ENCODE measurements around the gene TAF11L13. TPM values are rescaled to one million over a fixed set of nuclear protein-coding genes. Genes with fewer than 3 reads are reported as not detected.
"Not testable (repeated sequence)": the region's sequence is repeated elsewhere in the genome, so short reads cannot be mapped to it uniquely, and the experiment has no call there.

TAF11L13 gene
- total RNA-seq (ENCODE audit: low replicate concordance), result not detected in 2 replicates

GRCh38 chr5:17631788-17632187 is at the start of gene TAF11L13:
TSS of gene TAF11L13 (plus strand) at chr5:17632088.
- H3K27ac Mint-ChIP-seq; H3K4me3 ChIP-seq; H2AFZ ChIP-seq (replicated peaks); H4K20me1 ChIP-seq (ENCODE audit: low read depth); H3K4me2 ChIP-seq; H3K9me3 Mint-ChIP-seq; DNase-seq (ENCODE audit: low spot score); H3K79me2 ChIP-seq (ENCODE audit: low read depth); H3K36me3 Mint-ChIP-seq; H3F3A ChIP-seq (ENCODE audit: low read depth); H3K36me3 ChIP-seq; H3K27ac ChIP-seq; H3K27me3 ChIP-seq; H3K4me1 Mint-ChIP-seq; H3K9me3 ChIP-seq (ENCODE audit: low read depth); H3K9ac ChIP-seq; H3K4me1 ChIP-seq; H3K27me3 Mint-ChIP-seq (ENCODE audit: insufficient read depth, low read depth): not testable (repeated sequence)
- peak within 1 kb of the TSS; percentile 25 for H3K4me3 Mint-ChIP-seq

DNA sequence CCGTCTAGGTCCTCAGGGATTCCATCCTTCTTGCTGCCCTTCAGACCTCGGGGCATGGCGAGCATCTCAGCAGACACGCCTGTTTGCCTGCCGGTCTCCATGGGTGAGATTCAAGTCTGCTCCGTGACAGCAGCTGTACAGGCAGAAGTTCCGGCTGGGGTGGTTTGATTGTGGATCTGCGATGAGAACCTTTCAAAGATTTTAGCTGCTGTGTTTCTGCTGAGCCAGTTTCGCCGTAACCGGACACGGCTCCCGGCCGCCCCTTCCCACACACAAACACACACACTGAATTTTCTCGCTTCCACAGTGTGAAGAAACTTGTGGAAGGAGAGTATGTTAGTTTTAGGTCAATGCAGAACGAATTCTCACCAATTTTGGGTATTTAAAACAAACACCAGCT is 46.2 kb upstream of the TAF11L13 start, which contains the start of gene TAF11L7:
Gene TAF11L7 (minus strand): TSS at position 101 of the 400 bp plus-strand sequence.
- H4K20me1 ChIP-seq (ENCODE audit: low read depth); H3K36me3 ChIP-seq; H3K79me2 ChIP-seq (ENCODE audit: low read depth); H3K27me3 ChIP-seq; H2AFZ ChIP-seq (replicated peaks); H3K27ac ChIP-seq; H3K4me2 ChIP-seq; H3K27ac Mint-ChIP-seq; H3F3A ChIP-seq (ENCODE audit: low read depth); H3K4me3 ChIP-seq; H3K9me3 Mint-ChIP-seq; DNase-seq (ENCODE audit: low spot score); H3K4me3 Mint-ChIP-seq; H3K36me3 Mint-ChIP-seq; H3K4me1 Mint-ChIP-seq; H3K9me3 ChIP-seq (ENCODE audit: low read depth); H3K27me3 Mint-ChIP-seq (ENCODE audit: insufficient read depth, low read depth); H3K9ac ChIP-seq; H3K4me1 ChIP-seq: not testable (repeated sequence)

DNA sequence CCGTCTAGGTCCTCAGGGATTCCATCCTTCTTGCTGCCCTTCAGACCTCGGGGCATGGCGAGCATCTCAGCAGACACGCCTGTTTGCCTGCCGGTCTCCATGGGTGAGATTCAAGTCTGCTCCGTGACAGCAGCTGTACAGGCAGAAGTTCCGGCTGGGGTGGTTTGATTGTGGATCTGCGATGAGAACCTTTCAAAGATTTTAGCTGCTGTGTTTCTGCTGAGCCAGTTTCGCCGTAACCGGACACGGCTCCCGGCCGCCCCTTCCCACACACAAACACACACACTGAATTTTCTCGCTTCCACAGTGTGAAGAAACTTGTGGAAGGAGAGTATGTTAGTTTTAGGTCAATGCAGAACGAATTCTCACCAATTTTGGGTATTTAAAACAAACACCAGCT is 41.0 kb upstream of the TAF11L13 start, which contains the start of gene TAF11L8:
Gene TAF11L8 (minus strand): TSS at position 101 of the 400 bp plus-strand sequence.
- H2AFZ ChIP-seq (replicated peaks); H3K4me2 ChIP-seq; H3K27ac ChIP-seq; H3F3A ChIP-seq (ENCODE audit: low read depth); H3K79me2 ChIP-seq (ENCODE audit: low read depth); H4K20me1 ChIP-seq (ENCODE audit: low read depth); H3K27me3 ChIP-seq; H3K9ac ChIP-seq; H3K4me3 ChIP-seq; H3K36me3 Mint-ChIP-seq; H3K36me3 ChIP-seq; H3K9me3 Mint-ChIP-seq; H3K4me3 Mint-ChIP-seq; DNase-seq (ENCODE audit: low spot score); H3K27me3 Mint-ChIP-seq (ENCODE audit: insufficient read depth, low read depth); H3K4me1 ChIP-seq; H3K4me1 Mint-ChIP-seq; H3K27ac Mint-ChIP-seq; H3K9me3 ChIP-seq (ENCODE audit: low read depth): not testable (repeated sequence)

DNA sequence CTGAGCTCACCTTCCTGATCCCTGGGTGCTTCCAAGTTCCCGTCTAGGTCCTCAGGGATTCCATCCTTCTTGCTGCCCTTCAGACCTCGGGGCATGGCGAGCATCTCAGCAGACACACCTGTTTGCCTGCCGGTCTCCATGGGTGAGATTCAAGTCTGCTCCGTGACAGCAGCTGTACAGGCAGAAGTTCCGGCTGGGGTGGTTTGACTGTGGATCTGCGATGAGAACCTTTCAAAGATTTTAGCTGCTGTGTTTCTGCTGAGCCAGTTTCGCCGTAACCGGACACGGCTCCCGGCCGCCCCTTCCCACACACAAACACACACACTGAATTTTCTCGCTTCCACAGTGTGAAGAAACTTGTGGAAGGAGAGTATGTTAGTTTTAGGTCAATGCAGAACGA is 37.6 kb upstream of the TAF11L13 start, which contains the start of gene TAF11L9:
Gene TAF11L9 (minus strand): TSS at position 140 of the 400 bp plus-strand sequence.
- H3F3A ChIP-seq (ENCODE audit: low read depth); H3K4me1 Mint-ChIP-seq; H3K36me3 Mint-ChIP-seq; H4K20me1 ChIP-seq (ENCODE audit: low read depth); H3K79me2 ChIP-seq (ENCODE audit: low read depth); H3K27ac ChIP-seq; H3K4me3 ChIP-seq; H3K27me3 Mint-ChIP-seq (ENCODE audit: insufficient read depth, low read depth); H3K27me3 ChIP-seq; H3K27ac Mint-ChIP-seq; H3K4me1 ChIP-seq; H3K9me3 Mint-ChIP-seq; H3K36me3 ChIP-seq; H3K9me3 ChIP-seq (ENCODE audit: low read depth); H3K4me3 Mint-ChIP-seq; DNase-seq (ENCODE audit: low spot score); H3K9ac ChIP-seq; H3K4me2 ChIP-seq; H2AFZ ChIP-seq (replicated peaks): not testable (repeated sequence)

DNA sequence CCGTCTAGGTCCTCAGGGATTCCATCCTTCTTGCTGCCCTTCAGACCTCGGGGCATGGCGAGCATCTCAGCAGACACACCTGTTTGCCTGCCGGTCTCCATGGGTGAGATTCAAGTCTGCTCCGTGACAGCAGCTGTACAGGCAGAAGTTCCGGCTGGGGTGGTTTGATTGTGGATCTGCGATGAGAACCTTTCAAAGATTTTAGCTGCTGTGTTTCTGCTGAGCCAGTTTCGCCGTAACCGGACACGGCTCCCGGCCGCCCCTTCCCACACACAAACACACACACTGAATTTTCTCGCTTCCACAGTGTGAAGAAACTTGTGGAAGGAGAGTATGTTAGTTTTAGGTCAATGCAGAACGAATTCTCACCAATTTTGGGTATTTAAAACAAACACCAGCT is 34.2 kb upstream of the TAF11L13 start, which contains the start of gene TAF11L10:
Gene TAF11L10 (minus strand): TSS at position 101 of the 400 bp plus-strand sequence.
- not testable (repeated sequence) for H3K9me3 Mint-ChIP-seq; H3K4me2 ChIP-seq; H3K4me3 ChIP-seq; H3K4me1 Mint-ChIP-seq; H3K9ac ChIP-seq; H3K4me3 Mint-ChIP-seq; H3K36me3 Mint-ChIP-seq; H3F3A ChIP-seq (ENCODE audit: low read depth); DNase-seq (ENCODE audit: low spot score); H3K27me3 Mint-ChIP-seq (ENCODE audit: insufficient read depth, low read depth); H2AFZ ChIP-seq (replicated peaks); H3K79me2 ChIP-seq (ENCODE audit: low read depth); H3K27ac Mint-ChIP-seq; H4K20me1 ChIP-seq (ENCODE audit: low read depth); H3K27ac ChIP-seq; H3K36me3 ChIP-seq; H3K27me3 ChIP-seq; H3K9me3 ChIP-seq (ENCODE audit: low read depth); H3K4me1 ChIP-seq

DNA sequence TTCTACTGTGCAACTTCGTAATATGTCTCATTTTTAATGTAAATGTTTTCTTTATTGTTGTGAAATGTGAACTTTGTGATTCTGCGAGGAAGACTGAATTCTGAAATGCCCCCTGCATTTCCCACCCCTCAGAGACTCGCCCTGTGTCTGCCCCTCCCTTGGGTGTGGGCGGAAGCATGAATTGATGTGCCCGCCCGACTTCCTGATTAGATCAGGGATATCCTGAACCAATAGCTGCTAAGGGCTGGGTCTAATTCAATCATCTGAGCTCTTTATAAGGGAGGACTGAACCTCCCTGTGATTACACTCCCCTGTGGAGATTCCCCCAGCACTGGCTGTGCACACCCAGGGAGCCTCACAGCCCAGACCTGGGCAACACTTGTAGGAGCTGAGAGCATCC is 28.0 kb upstream of the TAF11L13 start, which contains the start of gene TAF11L11:
Gene TAF11L11 (plus strand): TSS at position 304 of the 400 bp plus-strand sequence.
- H3K4me2 ChIP-seq; H3K27ac Mint-ChIP-seq; H3K9me3 ChIP-seq (ENCODE audit: low read depth); H2AFZ ChIP-seq (replicated peaks); H4K20me1 ChIP-seq (ENCODE audit: low read depth); H3K9me3 Mint-ChIP-seq; H3K27me3 ChIP-seq; H3K36me3 Mint-ChIP-seq; H3K27me3 Mint-ChIP-seq (ENCODE audit: insufficient read depth, low read depth); H3K27ac ChIP-seq; H3K79me2 ChIP-seq (ENCODE audit: low read depth); H3K9ac ChIP-seq; H3K4me3 Mint-ChIP-seq; H3K4me1 Mint-ChIP-seq; H3K4me1 ChIP-seq; H3F3A ChIP-seq (ENCODE audit: low read depth); H3K4me3 ChIP-seq; H3K36me3 ChIP-seq; DNase-seq (ENCODE audit: low spot score): not testable (repeated sequence)

Data from neural progenitor cell (in vitro differentiated cells).